ENCODE measurements around the gene CFAP45.
"Not testable (repeated sequence)": the region's sequence is repeated elsewhere in the genome, so short reads cannot be mapped to it uniquely, and the experiment has no call there.

The CFAP45 gene

DNA sequence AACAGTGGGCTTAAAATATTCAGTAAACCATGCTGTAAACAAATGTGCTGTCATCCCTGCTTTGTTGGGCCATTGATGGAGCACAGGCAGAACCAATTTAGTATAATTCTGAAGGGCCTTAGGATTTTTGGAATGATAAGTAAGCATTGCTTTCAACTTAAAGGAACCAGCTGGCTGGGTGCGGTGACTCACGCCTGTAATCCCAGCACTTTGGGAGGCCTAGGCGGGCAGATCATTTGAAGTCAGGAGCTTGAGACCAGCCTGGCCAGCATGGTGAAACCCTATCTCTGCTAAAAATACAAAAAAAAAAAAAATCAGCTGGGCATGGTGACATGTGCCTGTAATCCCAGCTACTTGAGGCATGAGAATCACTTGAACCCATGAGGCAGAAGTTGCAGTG is 4.1 kb upstream of the CFAP45 start:
- DNase-seq (ENCODE audit: low read depth): not testable (repeated sequence)

- DNase-seq (ENCODE audit: low read depth): no peak
Observed at GRCh38 chr1:159902541-159902940, 2.6 kb upstream of the CFAP45 start.

GRCh38 chr1:159900755-159901360 is 893 bp upstream of the CFAP45 start:
- DNase-seq (ENCODE audit: low read depth): no peak

GRCh38 chr1:159899634-159900033 is 331 bp downstream of the CFAP45 start:
- DNase-seq (ENCODE audit: low read depth): not testable (repeated sequence)

- DNase-seq (ENCODE audit: low read depth): no peak
Observed at GRCh38 chr1:159898527-159898926, 1.4 kb downstream of the CFAP45 start.

DNA sequence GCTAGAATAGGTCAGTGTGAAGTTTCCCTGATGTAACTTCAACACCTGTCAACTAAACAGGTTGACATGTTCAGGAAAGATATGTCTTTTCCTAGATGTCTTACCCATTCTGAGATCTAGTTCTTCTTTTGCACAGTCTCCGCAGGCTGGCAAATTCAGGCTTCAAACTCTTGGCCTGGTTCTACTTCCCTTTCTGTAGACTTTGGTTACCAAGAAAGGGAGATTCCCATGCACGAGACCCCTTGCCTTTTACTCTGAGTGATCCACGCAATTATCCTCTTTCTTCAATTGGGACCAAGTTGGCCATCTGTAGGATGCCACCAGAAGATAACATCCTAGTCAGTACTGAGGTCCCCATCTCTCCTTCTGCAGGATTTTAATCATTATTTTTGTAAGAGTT is 2.0 kb downstream of the CFAP45 start:
- no peak for DNase-seq (ENCODE audit: low read depth)

DNA sequence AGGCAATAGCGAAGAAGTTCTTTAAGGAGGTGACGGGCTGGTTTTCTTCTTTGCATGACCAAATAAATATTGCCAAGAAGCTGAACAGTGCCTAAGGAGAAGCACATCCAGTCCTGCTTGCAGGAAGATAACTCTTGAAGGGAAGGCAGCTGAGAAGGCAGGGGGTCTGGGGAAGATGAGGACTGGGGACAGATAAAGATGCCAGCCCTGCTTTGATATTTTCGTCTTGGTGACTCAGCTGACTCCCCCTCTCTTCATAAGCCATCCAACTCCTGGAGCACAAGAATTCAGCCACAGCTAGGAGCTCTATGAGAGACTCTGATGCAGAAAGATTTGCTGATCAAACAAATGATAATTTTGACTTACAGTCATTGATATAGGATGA is 3.4 kb downstream of the CFAP45 start:
- no peak for DNase-seq (ENCODE audit: low read depth)

GRCh38 chr1:159895836-159896545 is 4.0 kb downstream of the CFAP45 start:
- DNase-seq (ENCODE audit: low read depth): no peak

- DNase-seq (ENCODE audit: low read depth): no peak
Observed at GRCh38 chr1:159895286-159895685, 4.7 kb downstream of the CFAP45 start.

- DNase-seq (ENCODE audit: low read depth): no peak
Observed at GRCh38 chr1:159892944-159893343, 7.0 kb downstream of the CFAP45 start.

- DNase-seq (ENCODE audit: low read depth): peak; percentile 68
Observed at GRCh38 chr1:159891275-159892157, 8.4 kb downstream of the CFAP45 start.

GRCh38 chr1:159890390-159890789 is 9.6 kb downstream of the CFAP45 start:
- DNase-seq (ENCODE audit: low read depth): no peak

DNA sequence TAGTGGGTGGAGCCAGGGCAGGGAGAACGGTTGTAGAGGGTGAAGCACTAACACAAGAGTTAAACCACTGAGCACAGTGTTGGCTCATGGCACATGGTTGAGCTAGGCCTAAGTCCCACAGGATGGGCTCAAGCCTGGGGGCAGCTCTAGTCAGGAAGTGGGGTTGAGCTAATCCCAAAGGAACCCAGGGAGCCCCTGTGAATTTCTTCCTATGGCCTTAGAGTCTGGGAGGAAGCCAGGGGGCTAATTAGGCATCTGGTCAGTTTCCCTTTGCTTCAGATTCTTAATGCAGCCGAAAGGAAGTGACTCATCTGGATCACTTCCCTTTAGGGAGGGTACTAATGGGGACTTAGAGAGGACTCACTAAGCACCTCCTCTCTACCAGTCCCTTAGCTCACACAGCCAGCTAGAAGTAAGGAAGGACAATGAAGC is 10.1 kb downstream of the CFAP45 start:
- DNase-seq (ENCODE audit: low read depth): no peak

DNA sequence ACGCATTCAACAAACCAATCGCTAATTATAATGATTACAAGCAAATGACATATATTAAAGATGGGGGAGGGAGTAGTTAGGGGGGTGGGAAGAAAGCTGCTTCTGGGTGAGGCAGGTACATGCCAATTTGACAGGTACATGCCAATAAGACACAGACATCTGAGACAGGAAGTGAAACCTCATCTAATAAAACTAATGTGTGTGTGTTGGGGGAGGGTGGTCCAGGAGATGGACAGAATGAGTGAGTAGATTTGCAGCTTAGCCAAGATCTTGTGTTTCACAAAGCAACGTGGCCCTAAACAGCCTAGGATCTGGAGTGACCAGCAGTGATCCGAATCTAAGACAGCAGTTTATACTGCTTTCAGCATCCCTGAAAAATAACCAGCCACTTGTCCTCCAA is 10.8 kb downstream of the CFAP45 start:
- DNase-seq (ENCODE audit: low read depth): no peak

DNA sequence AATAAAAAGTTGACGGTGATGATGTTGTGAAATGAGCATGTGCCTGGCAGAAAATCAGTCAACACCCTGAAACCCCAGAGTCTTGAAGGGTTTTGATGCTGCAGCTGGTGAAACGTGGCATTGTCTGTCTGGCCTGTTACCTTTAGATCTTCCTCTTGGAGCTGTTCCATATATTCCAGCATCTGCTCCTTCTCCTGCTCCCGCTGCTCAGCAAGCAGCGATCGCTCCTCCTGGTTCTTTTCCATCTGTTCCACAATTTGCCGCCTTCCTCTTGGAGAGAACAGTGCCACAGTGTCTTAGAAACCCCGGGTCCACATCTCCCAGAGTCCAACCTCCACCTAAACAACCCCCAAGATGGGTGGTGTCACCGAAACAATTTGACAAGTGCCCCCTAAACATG is 15.7 kb downstream of the CFAP45 start:
- DNase-seq (ENCODE audit: low read depth): no peak

- DNase-seq (ENCODE audit: low read depth): no peak
Observed at GRCh38 chr1:159883134-159883533, 16.8 kb downstream of the CFAP45 start.

- no peak for DNase-seq (ENCODE audit: low read depth)
Observed at GRCh38 chr1:159882527-159882862, 17.5 kb downstream of the CFAP45 start.

GRCh38 chr1:159881622-159882526 is 18.1 kb downstream of the CFAP45 start:
- DNase-seq (ENCODE audit: low read depth): peak; percentile 23

DNA sequence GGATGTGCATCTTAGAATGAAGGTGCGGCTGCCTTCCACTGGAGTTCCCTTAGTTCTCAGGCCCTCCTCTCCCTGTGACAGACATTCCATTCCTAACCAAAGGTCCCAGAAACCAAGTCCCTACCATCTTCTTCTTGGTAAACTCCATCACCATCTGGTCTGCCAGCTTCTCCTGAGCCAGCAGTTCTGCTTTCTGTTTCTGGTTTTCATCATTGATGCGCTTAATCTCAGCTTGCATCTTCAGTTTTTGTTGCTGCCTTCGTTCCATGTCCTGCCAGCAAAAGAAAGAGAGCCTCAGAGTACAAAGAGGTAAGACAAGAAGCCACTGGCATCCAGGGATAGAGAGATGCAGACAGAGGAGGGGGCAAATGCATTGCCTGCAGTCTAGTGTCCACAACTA is 19.5 kb downstream of the CFAP45 start:
- no peak for DNase-seq (ENCODE audit: low read depth)

DNA sequence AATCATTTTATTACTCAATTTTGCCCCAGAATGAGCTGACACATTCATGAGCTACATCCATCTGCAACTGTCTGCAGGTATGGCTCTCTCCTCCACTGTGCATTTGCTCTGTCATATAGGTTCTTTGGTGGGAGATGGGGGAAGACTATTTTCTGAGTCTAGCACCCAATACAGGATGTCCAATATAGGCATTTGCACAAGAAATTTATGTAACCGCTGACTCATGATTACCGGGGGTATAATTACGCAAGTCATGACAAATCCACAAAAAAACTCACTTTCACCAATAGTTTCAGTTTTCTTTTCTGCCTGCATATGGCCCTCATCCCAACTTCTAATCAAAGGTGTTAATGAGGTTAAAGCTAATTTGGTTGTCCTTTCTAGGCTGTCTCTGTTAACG is 20.0 kb downstream of the CFAP45 start:
- DNase-seq (ENCODE audit: low read depth): no peak

DNA sequence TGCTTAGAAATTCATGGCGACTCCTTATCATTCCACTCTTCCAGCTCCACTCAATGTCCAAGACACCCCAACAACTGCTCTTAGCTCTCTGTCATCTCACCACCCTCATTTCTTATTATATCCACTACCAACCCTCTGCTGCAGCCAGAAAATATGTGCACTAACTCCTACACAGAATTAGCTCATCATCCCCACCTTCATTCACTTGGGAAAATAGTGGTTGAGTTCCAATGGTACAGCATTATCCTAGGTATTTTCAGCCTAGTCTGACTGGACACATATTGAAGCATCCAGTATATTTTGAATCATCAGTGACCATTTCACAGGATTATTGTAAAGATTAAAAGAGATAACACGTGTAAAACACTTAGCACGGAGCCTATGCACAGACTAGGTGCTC is 20.8 kb downstream of the CFAP45 start:
- DNase-seq (ENCODE audit: low read depth): no peak
